A549 (cell line): Measurements from ENCODE around the gene MAP3K10.

Experiments used
- CTCF ChIP-seq: fragments of >200 bp; sonication (Bioruptor Twin); formaldehyde crosslinking; IDR thresholded peaks from 3 replicates; pipeline ENCODE4 v1.5.1; 2016
- EP300 ChIP-seq, 2 experiments: fragments of >200 bp; sonication (Bioruptor Twin); formaldehyde crosslinking; IDR thresholded peaks; 2 replicates in 1 of 2; 3 replicates in 1 of 2; pipeline ENCODE4 v1.6.1; 2016 to 2017
- JUN ChIP-seq, 2 experiments: fragments of >200 bp; sonication (Bioruptor Twin); formaldehyde crosslinking; IDR thresholded peaks; 2 replicates in 1 of 2; 3 replicates in 1 of 2; pipeline ENCODE4 v1.6.1; 2016 to 2017
- JUNB ChIP-seq: fragments of >200 bp; sonication (Bioruptor Twin); formaldehyde crosslinking; IDR thresholded peaks from 2 replicates; pipeline ENCODE4 v1.6.1; 2016
- MAFK ChIP-seq: fragments of 450-650 bp; IDR thresholded peaks from 2 replicates; pipeline ENCODE4 v1.6.1; 2014; ENCODE audit not compliant: partially characterized antibody
- POLR2A ChIP-seq: IDR thresholded peaks from 2 replicates; pipeline ENCODE4 v1.6.1; 2012; ENCODE audit warnings: mild to moderate bottlenecking, low read length
- RAD21 ChIP-seq, 2 experiments: fragments of >200 bp in 1 of 2; sonication (Bioruptor Twin) in 1 of 2; formaldehyde crosslinking in 1 of 2; IDR thresholded peaks in 1 of 2; conservative IDR thresholded peaks in 1 of 2; 2 replicates in 1 of 2; 3 replicates in 1 of 2; pipeline ENCODE4 v1.6.1; 2012 to 2018; ENCODE audit warnings: inconsistent platforms in 1 of 2
- REST ChIP-seq: fragments of 200-600 bp; sonication (generic); IDR thresholded peaks from 2 replicates; pipeline ENCODE4 v1.6.1; 2016; ENCODE audit warnings: antibody characterized with exemption, mild to moderate bottlenecking, moderate library complexity
- SMC3 ChIP-seq: fragments of >200 bp; sonication (Bioruptor Twin); formaldehyde crosslinking; IDR thresholded peaks from 3 replicates; pipeline ENCODE4 v1.6.1; 2018; ENCODE audit warnings: inconsistent platforms
- ZSCAN20 ChIP-seq: fragments of 250-450 bp; sonication (Bioruptor Pico); IDR thresholded peaks from 2 replicates; pipeline ENCODE4 v1.8.0; 2022; ENCODE audit warnings: mild to moderate bottlenecking, moderate library complexity

GRCh38 chr19:40174092-40174491 lies 17.1 kb upstream of the MAP3K10 start:
- no peak for TF ChIP-seq CTCF
- TF ChIP-seq EP300 (IDR thresholded peaks at IDR 0.05) = no peak
- TF ChIP-seq POLR2A = no peak
- TF ChIP-seq ZSCAN20 (CRISPR knock-in tag) = no peak
- TF ChIP-seq JUN (IDR thresholded peaks at IDR 0.05) = no peak
- no peak for TF ChIP-seq MAFK
- TF ChIP-seq RAD21 (conservative IDR thresholded peaks at IDR 0.05 in 1 of 2, IDR thresholded peaks at IDR 0.05 in 1 of 2) = no peak
- TF ChIP-seq JUNB = no peak
- no peak for TF ChIP-seq REST
- no peak for TF ChIP-seq SMC3
